ENCODE results near the gene MAPK9. TPM values are rescaled to one million over a fixed set of nuclear protein-coding genes. Genes with fewer than 3 reads are reported as not detected.

Gene MAPK9
- polyA plus RNA-seq, 3 donors: 9.7 to 19.6 (median 16.2) TPM

DNA sequence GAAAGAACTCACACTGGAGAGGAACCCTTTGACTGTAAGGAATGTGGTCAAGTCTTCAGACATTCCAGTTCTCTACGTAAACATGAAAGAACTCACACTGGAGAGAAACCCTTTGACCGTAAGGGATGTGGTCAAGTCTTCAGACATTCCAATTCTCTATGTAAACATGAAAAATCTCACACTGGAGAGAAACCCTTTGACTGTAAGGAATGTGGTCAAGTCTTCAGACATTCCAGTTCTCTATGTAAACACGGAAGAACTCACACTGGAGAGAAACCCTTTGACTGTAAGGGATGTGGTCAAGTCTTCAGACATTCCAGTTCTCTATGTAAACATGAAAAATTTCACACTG lies 32.6 kb downstream of the MAPK9 start:
- Histone ChIP-seq H3K27ac (ENCODE audit: low read depth in 1 of 2, low read length in 2 of 2) (no peak overlapping the region), H3K79me2 (ENCODE audit: insufficient read depth, low read length) (no peaks in the 10 kb centered on the region), H3K9me3 (replicated peaks in 1 of 2; ENCODE audit: control insufficient read depth in 1 of 2, insufficient read depth in 1 of 2, low read length in 2 of 2) (peaks cover 71 to 100% of the 10 kb centered on the region in 2 donors), H3K9ac (ENCODE audit: insufficient read depth, low read length, poor library complexity, severe bottlenecking) (no peak overlapping the region), H3K36me3 (replicated peaks in 1 of 2; ENCODE audit: control insufficient read depth in 1 of 2, insufficient read depth in 2 of 2, low read length in 2 of 2) (peaks cover 54 to 100% of the 10 kb centered on the region in 2 donors), H3K27me3 (ENCODE audit: control insufficient read depth in 2 of 2, insufficient read depth in 2 of 2, low read length in 2 of 2) (no peaks in the 10 kb centered on the region), H3K4me2 (replicated peaks; ENCODE audit: extremely low read depth, low read length, poor library complexity, severe bottlenecking) (no peak overlapping the region), H4K20me1 (ENCODE audit: insufficient read depth, low read length) (no peaks in the 10 kb centered on the region), H3K4me1 (ENCODE audit: control insufficient read depth in 1 of 2, insufficient read depth in 2 of 2, low read length in 2 of 2) (no peaks in the 10 kb centered on the region), H2AFZ (ENCODE audit: insufficient read depth, low read depth, low read length, poor library complexity, severe bottlenecking) (no peak overlapping the region), H3K4me3 (replicated peaks in 1 of 3; ENCODE audit: low read depth in 2 of 3, low read length in 3 of 3) (peak overlapping the region in 1 of 3 experiments; percentile 10)
- no CpG with 5 or more reads among the region's 3 CpGs for WGBS (ENCODE audit: insufficient coverage)
- H3K36me3 Mint-ChIP-seq: peaks cover 74 to 95% of the 10 kb centered on the region in 2 donors
- H3K9me3 Mint-ChIP-seq: peaks cover 57 to 97% (median 95%) of the 10 kb centered on the region in 7 donors
- intact Hi-C loops (cut with micrococcal nuclease): no loop called here
- H3K27me3 Mint-ChIP-seq (ENCODE audit: low read depth in 3 of 3): peaks cover 0 to 1% (median 0%) of the 10 kb centered on the region in 3 donors
- no peak overlapping the region for H3K4me3 Mint-ChIP-seq
- no peak for DNase-seq
- no peaks in the 10 kb centered on the region for H3K4me1 Mint-ChIP-seq
- no peak for TF ChIP-seq CTCF (IDR thresholded peaks at IDR 0.05)
- H3K27ac Mint-ChIP-seq: no peak overlapping the region

DNA sequence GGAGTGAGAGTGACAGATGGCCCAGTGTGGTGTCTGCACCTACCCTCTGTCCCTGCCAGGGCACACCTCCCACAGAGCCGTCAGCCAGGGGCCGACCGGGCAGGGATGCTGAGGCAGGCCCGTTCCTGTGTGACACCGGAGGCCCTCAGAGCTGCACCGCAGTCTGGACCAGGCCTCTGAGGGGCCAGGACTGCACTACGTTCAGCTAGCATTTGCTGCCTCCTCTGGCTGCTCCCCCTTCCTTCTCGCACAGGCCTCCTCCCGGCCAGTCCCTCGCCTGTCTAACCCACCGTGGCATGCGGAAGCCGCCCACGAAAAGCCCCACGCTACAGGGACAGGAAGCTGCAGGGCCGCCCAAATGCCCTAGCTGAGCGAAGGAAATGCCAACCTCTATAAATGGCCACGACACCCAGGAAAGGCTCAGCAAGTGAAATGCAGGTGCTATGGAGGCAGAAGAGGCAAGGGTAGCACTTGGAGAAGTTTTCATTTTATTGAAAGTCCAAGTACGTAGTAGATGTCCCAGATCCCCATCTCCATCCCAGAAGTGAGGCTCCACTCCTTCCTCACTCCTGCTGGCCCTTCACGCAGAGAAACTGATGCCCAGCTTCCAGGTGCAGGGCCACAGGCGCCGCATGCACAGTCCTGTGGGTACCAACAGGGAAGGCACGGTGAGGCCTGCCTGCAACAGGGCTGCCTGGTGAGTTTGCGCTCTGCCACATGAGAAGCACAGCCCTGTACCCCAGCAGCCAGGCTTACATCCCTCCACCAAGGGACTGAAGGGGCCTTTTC lies 38.7 kb downstream of the MAPK9 start:
- Mint-ChIP-seq H3K27me3 (ENCODE audit: low read depth in 3 of 3) (peaks cover 0 to 3% (median 0%) of the 10 kb centered on the region in 3 donors), H3K4me1 (no peaks in the 10 kb centered on the region), H3K9me3 (peaks cover 72 to 98% (median 92%) of the 10 kb centered on the region in 7 donors), H3K27ac (no peak overlapping the region), H3K36me3 (peaks cover 64 to 94% of the 10 kb centered on the region in 2 donors), H3K4me3 (no peak overlapping the region)
- H3K4me3 ChIP-seq (replicated peaks in 1 of 3; ENCODE audit: low read depth in 2 of 3, low read length in 3 of 3): peak overlapping the region in 1 of 3 experiments; percentile 23
- H4K20me1 ChIP-seq (ENCODE audit: insufficient read depth, low read length): no peaks in the 10 kb centered on the region
- no peak for TF ChIP-seq CTCF (IDR thresholded peaks at IDR 0.05)
- intact Hi-C loops (cut with micrococcal nuclease): no loop called here
- H3K36me3 ChIP-seq (replicated peaks in 1 of 2; ENCODE audit: control insufficient read depth in 1 of 2, insufficient read depth in 2 of 2, low read length in 2 of 2): peaks cover 19 to 98% of the 10 kb centered on the region in 2 donors
- no peak overlapping the region for H2AFZ ChIP-seq (ENCODE audit: insufficient read depth, low read depth, low read length, poor library complexity, severe bottlenecking)
- no peaks in the 10 kb centered on the region for H3K79me2 ChIP-seq (ENCODE audit: insufficient read depth, low read length)
- no peak overlapping the region for H3K4me2 ChIP-seq (replicated peaks; ENCODE audit: extremely low read depth, low read length, poor library complexity, severe bottlenecking)
- no peak overlapping the region for H3K9ac ChIP-seq (ENCODE audit: insufficient read depth, low read length, poor library complexity, severe bottlenecking)
- H3K9me3 ChIP-seq (replicated peaks in 1 of 2; ENCODE audit: control insufficient read depth in 1 of 2, insufficient read depth in 1 of 2, low read length in 2 of 2): peaks cover 92 to 99% of the 10 kb centered on the region in 2 donors
- WGBS (ENCODE audit: insufficient coverage): 97% methylated on average over 21 of the region's 24 CpGs
- DNase-seq: no peak
- H3K27ac ChIP-seq (ENCODE audit: low read depth in 1 of 2, low read length in 2 of 2): no peak overlapping the region
- H3K27me3 ChIP-seq (ENCODE audit: control insufficient read depth in 2 of 2, insufficient read depth in 2 of 2, low read length in 2 of 2): no peaks in the 10 kb centered on the region
- H3K4me1 ChIP-seq (ENCODE audit: control insufficient read depth in 1 of 2, insufficient read depth in 2 of 2, low read length in 2 of 2): no peaks in the 10 kb centered on the region

Measured in CD14-positive monocyte (primary cell).